ENCODE data around the gene CFAP58. TPM values are rescaled to one million over a fixed set of nuclear protein-coding genes. Genes with fewer than 3 reads are reported as not detected.

The CFAP58 gene
- polyA plus RNA-seq, 4 donors, result 0.07 to 0.27 (median 0.12) TPM; not detected in 1

DNA sequence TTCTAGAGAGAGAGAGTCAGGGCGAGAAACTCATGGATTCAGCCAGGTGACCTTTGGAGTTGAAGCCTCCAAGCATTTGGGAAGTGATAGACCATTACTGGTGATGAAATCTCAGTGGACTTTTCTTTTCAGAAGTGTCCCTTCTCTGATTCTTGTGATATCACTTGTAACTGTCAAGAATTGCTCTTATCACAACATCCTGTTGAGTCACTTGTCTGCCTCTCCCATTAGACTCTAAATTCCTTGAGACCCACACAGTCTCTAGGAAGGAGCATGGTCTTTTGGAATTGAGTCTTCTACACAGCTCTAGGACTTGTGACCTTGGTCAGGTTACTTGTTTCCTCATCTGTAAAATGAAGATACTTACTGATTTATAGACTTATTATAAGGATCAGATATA is 81.0 kb downstream of the CFAP58 start:
- Histone ChIP-seq H3K27me3 (ENCODE audit: control insufficient read depth in 3 of 3, insufficient read depth in 3 of 3, low read length in 3 of 3) (peaks cover 0 to 4% (median 0%) of the 10 kb centered on the region in 3 donors), H3K9me3 (ENCODE audit: control insufficient read depth in 2 of 2, insufficient read depth in 1 of 2, low read depth in 1 of 2, low read length in 1 of 2) (no peaks in the 10 kb centered on the region), H3K36me3 (ENCODE audit: control insufficient read depth in 3 of 3, insufficient read depth in 2 of 3, low read depth in 1 of 3, low read length in 3 of 3) (no peaks in the 10 kb centered on the region), H3K4me1 (ENCODE audit: control insufficient read depth in 3 of 3, insufficient read depth in 2 of 3, low read depth in 1 of 3, low read length in 2 of 3) (no peaks in the 10 kb centered on the region), H3K27ac (ENCODE audit: low read depth in 1 of 3, low read length in 2 of 3) (no peak overlapping the region), H3K4me3 (ENCODE audit: low read depth in 1 of 3, low read length in 3 of 3) (no peak overlapping the region)
- WGBS, 3 donors, result 36 to 71% (median 39%) methylated on average over 1 of the region's 1 CpG
- no peak for DNase-seq
- no peak for FAIRE-seq

DNA sequence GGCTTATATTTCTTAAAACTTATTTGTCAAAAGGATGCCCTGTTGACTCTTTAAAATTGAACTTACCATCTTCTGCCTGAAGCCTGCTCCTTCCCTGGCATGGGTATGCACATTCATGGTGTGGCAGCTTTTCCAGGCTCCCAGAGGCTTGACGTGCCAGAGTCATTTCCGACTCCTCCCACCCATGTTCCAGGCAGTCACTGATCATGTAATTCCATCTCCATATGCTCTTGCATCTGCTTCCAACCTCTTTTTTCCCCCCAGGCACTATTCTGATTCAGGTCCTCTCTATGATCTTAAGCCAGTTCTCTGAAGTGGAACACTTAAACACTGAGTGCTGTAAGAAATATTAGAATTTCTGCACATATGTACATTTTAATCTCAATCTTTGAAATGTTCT is 82.2 kb downstream of the CFAP58 start:
- Histone ChIP-seq H3K4me3 (ENCODE audit: low read depth in 1 of 3, low read length in 3 of 3) (no peak overlapping the region), H3K36me3 (ENCODE audit: control insufficient read depth in 3 of 3, insufficient read depth in 2 of 3, low read depth in 1 of 3, low read length in 3 of 3) (no peaks in the 10 kb centered on the region), H3K4me1 (ENCODE audit: control insufficient read depth in 3 of 3, insufficient read depth in 2 of 3, low read depth in 1 of 3, low read length in 2 of 3) (no peaks in the 10 kb centered on the region), H3K27ac (ENCODE audit: low read depth in 1 of 3, low read length in 2 of 3) (no peak overlapping the region), H3K9me3 (ENCODE audit: control insufficient read depth in 2 of 2, insufficient read depth in 1 of 2, low read depth in 1 of 2, low read length in 1 of 2) (no peaks in the 10 kb centered on the region), H3K27me3 (ENCODE audit: control insufficient read depth in 3 of 3, insufficient read depth in 3 of 3, low read length in 3 of 3) (peaks cover 0 to 4% (median 0%) of the 10 kb centered on the region in 3 donors)
- FAIRE-seq (no peak), DNase-seq (no peak)
- WGBS, 3 donors, result 62 to 74% (median 74%) methylated on average over 2 of the region's 2 CpGs

- Histone ChIP-seq H3K27ac (ENCODE audit: low read depth in 1 of 3, low read length in 2 of 3) (no peak overlapping the region), H3K4me3 (ENCODE audit: low read depth in 1 of 3, low read length in 3 of 3) (no peak overlapping the region), H3K36me3 (ENCODE audit: control insufficient read depth in 3 of 3, insufficient read depth in 2 of 3, low read depth in 1 of 3, low read length in 3 of 3) (no peaks in the 10 kb centered on the region), H3K27me3 (ENCODE audit: control insufficient read depth in 3 of 3, insufficient read depth in 3 of 3, low read length in 3 of 3) (peaks cover 0 to 4% (median 0%) of the 10 kb centered on the region in 3 donors), H3K9me3 (ENCODE audit: control insufficient read depth in 2 of 2, insufficient read depth in 1 of 2, low read depth in 1 of 2, low read length in 1 of 2) (no peaks in the 10 kb centered on the region), H3K4me1 (ENCODE audit: control insufficient read depth in 3 of 3, insufficient read depth in 2 of 3, low read depth in 1 of 3, low read length in 2 of 3) (no peaks in the 10 kb centered on the region)
- DNase-seq (no peak), FAIRE-seq (no peak)
- WGBS, 3 donors, result 48 to 62% (median 49%) methylated on average over 2 of the region's 2 CpGs
These were observed 83.6 kb downstream of the CFAP58 start for GRCh38 chr10:104437226-104437625.

- no peak for DNase-seq
These were observed 86.6 kb downstream of the CFAP58 start for GRCh38 chr10:104440221-104440620.

DNA sequence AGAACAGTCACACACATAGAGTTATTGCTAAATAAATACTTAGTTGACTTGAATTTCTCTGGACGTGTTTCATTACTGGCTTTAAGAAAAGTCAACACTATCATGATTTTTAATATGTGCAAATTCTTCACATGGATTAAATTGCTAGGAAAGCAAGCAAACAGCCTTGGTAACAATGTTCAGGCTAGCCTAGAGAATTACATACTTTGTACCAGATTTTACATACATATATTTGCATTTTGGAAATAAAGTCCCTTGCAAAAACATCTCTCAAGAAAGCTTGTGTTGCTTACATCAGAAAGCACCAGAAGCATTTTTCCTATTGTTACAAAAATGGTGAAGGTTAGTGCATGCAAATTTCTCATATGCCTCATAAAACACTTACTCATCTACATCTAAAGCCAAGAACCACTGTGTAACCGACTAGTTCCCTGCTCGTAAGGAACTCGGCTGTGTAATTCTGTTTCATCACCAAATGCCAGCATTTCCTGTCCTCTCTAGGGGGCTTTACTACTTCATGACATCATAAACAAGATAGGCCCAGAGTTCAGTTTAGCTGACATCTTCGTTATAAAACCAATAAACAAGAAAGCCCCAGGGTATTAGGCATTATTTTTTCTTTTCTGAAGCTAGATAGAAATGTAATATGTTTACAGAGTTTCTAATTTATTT is 87.8 kb downstream of the CFAP58 start:
- H3K4me3 ChIP-seq (ENCODE audit: low read depth in 1 of 3, low read length in 3 of 3), result no peak overlapping the region
- DNase-seq (no peak), FAIRE-seq (no peak)
- 31 to 56% (median 37%) methylated on average over 5 of the region's 5 CpGs for WGBS, 3 donors
- no peaks in the 10 kb centered on the region for H3K9me3 ChIP-seq (ENCODE audit: control insufficient read depth in 2 of 2, insufficient read depth in 1 of 2, low read depth in 1 of 2, low read length in 1 of 2)
- H3K27me3 ChIP-seq (ENCODE audit: control insufficient read depth in 3 of 3, insufficient read depth in 3 of 3, low read length in 3 of 3), result no peaks in the 10 kb centered on the region
- no peaks in the 10 kb centered on the region for H3K4me1 ChIP-seq (ENCODE audit: control insufficient read depth in 3 of 3, insufficient read depth in 2 of 3, low read depth in 1 of 3, low read length in 2 of 3)
- H3K36me3 ChIP-seq (ENCODE audit: control insufficient read depth in 3 of 3, insufficient read depth in 2 of 3, low read depth in 1 of 3, low read length in 3 of 3), result no peaks in the 10 kb centered on the region
- H3K27ac ChIP-seq (ENCODE audit: low read depth in 1 of 3, low read length in 2 of 3), result no peak overlapping the region

More at GRCh38 chr10:104440221-104440620, 86.6 kb downstream of the CFAP58 start:
- H3K4me1 ChIP-seq (ENCODE audit: control insufficient read depth in 3 of 3, insufficient read depth in 2 of 3, low read depth in 1 of 3, low read length in 2 of 3), result no peaks in the 10 kb centered on the region
- no peaks in the 10 kb centered on the region for H3K36me3 ChIP-seq (ENCODE audit: control insufficient read depth in 3 of 3, insufficient read depth in 2 of 3, low read depth in 1 of 3, low read length in 3 of 3)
- H3K27ac ChIP-seq (ENCODE audit: low read depth in 1 of 3, low read length in 2 of 3), result no peak overlapping the region
- 90 to 99% (median 91%) methylated on average over 2 of the region's 2 CpGs for WGBS, 3 donors
- FAIRE-seq, result no peak
- no peaks in the 10 kb centered on the region for H3K9me3 ChIP-seq (ENCODE audit: control insufficient read depth in 2 of 2, insufficient read depth in 1 of 2, low read depth in 1 of 2, low read length in 1 of 2)
- H3K27me3 ChIP-seq (ENCODE audit: control insufficient read depth in 3 of 3, insufficient read depth in 3 of 3, low read length in 3 of 3), result no peaks in the 10 kb centered on the region
- no peak overlapping the region for H3K4me3 ChIP-seq (ENCODE audit: low read depth in 1 of 3, low read length in 3 of 3)

GRCh38 chr10:104445359-104445758 is 91.7 kb downstream of the CFAP58 start:
- no peaks in the 10 kb centered on the region for H3K27me3 ChIP-seq (ENCODE audit: control insufficient read depth in 3 of 3, insufficient read depth in 3 of 3, low read length in 3 of 3)
- no peak overlapping the region for H3K27ac ChIP-seq (ENCODE audit: low read depth in 1 of 3, low read length in 2 of 3)
- DNase-seq (no peak), FAIRE-seq (no peak)
- no peaks in the 10 kb centered on the region for H3K4me1 ChIP-seq (ENCODE audit: control insufficient read depth in 3 of 3, insufficient read depth in 2 of 3, low read depth in 1 of 3, low read length in 2 of 3)
- WGBS, 3 donors, result 73 to 88% (median 80%) methylated on average over 1 of the region's 1 CpG
- no peaks in the 10 kb centered on the region for H3K9me3 ChIP-seq (ENCODE audit: control insufficient read depth in 2 of 2, insufficient read depth in 1 of 2, low read depth in 1 of 2, low read length in 1 of 2)
- no peaks in the 10 kb centered on the region for H3K36me3 ChIP-seq (ENCODE audit: control insufficient read depth in 3 of 3, insufficient read depth in 2 of 3, low read depth in 1 of 3, low read length in 3 of 3)
- no peak overlapping the region for H3K4me3 ChIP-seq (ENCODE audit: low read depth in 1 of 3, low read length in 3 of 3)

DNA sequence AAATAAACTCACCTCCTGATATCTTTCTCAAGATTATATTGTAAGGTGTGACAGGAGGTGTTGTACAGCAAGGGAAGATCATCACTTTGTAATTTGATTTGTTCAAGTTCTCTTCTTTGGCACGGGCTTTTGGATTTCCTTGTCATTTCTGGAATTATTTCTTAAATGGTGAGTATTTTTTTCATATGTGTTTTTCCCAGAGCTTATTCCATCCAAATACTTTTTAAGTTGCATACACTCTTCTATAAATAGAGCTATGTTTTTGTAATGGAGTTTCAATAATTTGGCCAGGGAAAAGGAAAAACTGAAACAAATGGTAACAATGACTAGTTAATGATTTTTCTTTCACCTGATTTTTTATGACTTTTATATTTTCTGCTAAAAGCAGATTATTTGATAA is 92.5 kb downstream of the CFAP58 start:
- H3K36me3 ChIP-seq (ENCODE audit: control insufficient read depth in 3 of 3, insufficient read depth in 2 of 3, low read depth in 1 of 3, low read length in 3 of 3), result no peaks in the 10 kb centered on the region
- H3K9me3 ChIP-seq (ENCODE audit: control insufficient read depth in 2 of 2, insufficient read depth in 1 of 2, low read depth in 1 of 2, low read length in 1 of 2), result no peaks in the 10 kb centered on the region
- no peaks in the 10 kb centered on the region for H3K4me1 ChIP-seq (ENCODE audit: control insufficient read depth in 3 of 3, insufficient read depth in 2 of 3, low read depth in 1 of 3, low read length in 2 of 3)
- no peak for FAIRE-seq
- no peaks in the 10 kb centered on the region for H3K27me3 ChIP-seq (ENCODE audit: control insufficient read depth in 3 of 3, insufficient read depth in 3 of 3, low read length in 3 of 3)
- DNase-seq, result no peak
- H3K4me3 ChIP-seq (ENCODE audit: low read depth in 1 of 3, low read length in 3 of 3), result no peak overlapping the region
- H3K27ac ChIP-seq (ENCODE audit: low read depth in 1 of 3, low read length in 2 of 3), result no peak overlapping the region
- WGBS, 3 donors, result 55 to 73% (median 70%) methylated on average over 1 of the region's 1 CpG

GRCh38 chr10:104447331-104447730 is 93.7 kb downstream of the CFAP58 start:
- Histone ChIP-seq H3K36me3 (ENCODE audit: control insufficient read depth in 3 of 3, insufficient read depth in 2 of 3, low read depth in 1 of 3, low read length in 3 of 3) (no peaks in the 10 kb centered on the region), H3K27ac (ENCODE audit: low read depth in 1 of 3, low read length in 2 of 3) (no peak overlapping the region), H3K4me1 (ENCODE audit: control insufficient read depth in 3 of 3, insufficient read depth in 2 of 3, low read depth in 1 of 3, low read length in 2 of 3) (no peaks in the 10 kb centered on the region), H3K4me3 (ENCODE audit: low read depth in 1 of 3, low read length in 3 of 3) (no peak overlapping the region), H3K9me3 (ENCODE audit: control insufficient read depth in 2 of 2, insufficient read depth in 1 of 2, low read depth in 1 of 2, low read length in 1 of 2) (no peaks in the 10 kb centered on the region), H3K27me3 (ENCODE audit: control insufficient read depth in 3 of 3, insufficient read depth in 3 of 3, low read length in 3 of 3) (no peaks in the 10 kb centered on the region)
- DNase-seq (no peak), FAIRE-seq (no peak)
- 38 to 45% (median 39%) methylated on average over 1 of the region's 1 CpG for WGBS, 3 donors

- DNase-seq, result no peak
- H3K9me3 ChIP-seq (ENCODE audit: control insufficient read depth in 2 of 2, insufficient read depth in 1 of 2, low read depth in 1 of 2, low read length in 1 of 2), result no peaks in the 10 kb centered on the region
- H3K27me3 ChIP-seq (ENCODE audit: control insufficient read depth in 3 of 3, insufficient read depth in 3 of 3, low read length in 3 of 3), result no peaks in the 10 kb centered on the region
- no peak overlapping the region for H3K4me3 ChIP-seq (ENCODE audit: low read depth in 1 of 3, low read length in 3 of 3)
- no peak overlapping the region for H3K27ac ChIP-seq (ENCODE audit: low read depth in 1 of 3, low read length in 2 of 3)
- H3K36me3 ChIP-seq (ENCODE audit: control insufficient read depth in 3 of 3, insufficient read depth in 2 of 3, low read depth in 1 of 3, low read length in 3 of 3), result no peaks in the 10 kb centered on the region
- no peak for FAIRE-seq
- WGBS, 3 donors, result 56 to 74% (median 62%) methylated on average over 3 of the region's 3 CpGs
- H3K4me1 ChIP-seq (ENCODE audit: control insufficient read depth in 3 of 3, insufficient read depth in 2 of 3, low read depth in 1 of 3, low read length in 2 of 3), result no peaks in the 10 kb centered on the region
These were observed 94.3 kb downstream of the CFAP58 start for GRCh38 chr10:104447906-104448305.
